NT2/D1 (cell line): ENCODE data around the gene ADAMTS18.

Experiments
- SUZ12 ChIP-seq: IDR thresholded peaks from 2 replicates; pipeline ENCODE4 v1.6.1; 2011; ENCODE audit not compliant: insufficient read length, insufficient read depth; ENCODE audit errors: extremely low read depth
- YY1 ChIP-seq: IDR thresholded peaks from 2 replicates; pipeline ENCODE4 v1.6.1; 2011; ENCODE audit not compliant: insufficient read length, insufficient read depth

GRCh38 chr16:77302674-77303073 is 132.2 kb downstream of the ADAMTS18 start:
- TF ChIP-seq SUZ12 = no peak
- no peak for TF ChIP-seq YY1
